Measurements from ENCODE around the gene LONP2.

Gene LONP2

GRCh38 chr16:48244080-48244862, at the start of gene LONP2:
Gene LONP2 (plus strand): TSS chr16:48244300. CDS start chr16:48244389, 89 bp downstream.
- peak; percentile 71 for DNase-seq

- peak; percentile 58 for DNase-seq
Observed at GRCh38 chr16:48194828-48195556, 49.1 kb upstream of the LONP2 start.

GRCh38 chr16:48197294-48197693, 46.8 kb upstream of the LONP2 start:
- DNase-seq = no peak

GRCh38 chr16:48201515-48202201, 42.4 kb upstream of the LONP2 start:
- DNase-seq = no peak

- DNase-seq = no peak
Observed at GRCh38 chr16:48203974-48204824, 39.9 kb upstream of the LONP2 start.

- no peak for DNase-seq
Observed at GRCh38 chr16:48204825-48205151, 39.3 kb upstream of the LONP2 start.

- no peak for DNase-seq
Observed at GRCh38 chr16:48206594-48207242, 37.4 kb upstream of the LONP2 start.

- DNase-seq = no peak
Observed at GRCh38 chr16:48210747-48211146, 33.4 kb upstream of the LONP2 start.

GRCh38 chr16:48212033-48212432, 32.1 kb upstream of the LONP2 start:
- DNase-seq = no peak

- DNase-seq = no peak
Observed at GRCh38 chr16:48215738-48216137, 28.4 kb upstream of the LONP2 start.

GRCh38 chr16:48217708-48218107, 26.4 kb upstream of the LONP2 start:
- no peak for DNase-seq

- DNase-seq = no peak
Observed at GRCh38 chr16:48218473-48218872, 25.6 kb upstream of the LONP2 start.

- DNase-seq = no peak
Observed at GRCh38 chr16:48220891-48221290, 23.2 kb upstream of the LONP2 start.

GRCh38 chr16:48223490-48223889, 20.6 kb upstream of the LONP2 start:
- DNase-seq = no peak

GRCh38 chr16:48225456-48225855, 18.6 kb upstream of the LONP2 start:
- no peak for DNase-seq

GRCh38 chr16:48231727-48232492, 12.2 kb upstream of the LONP2 start:
- no peak for DNase-seq

GRCh38 chr16:48232493-48233040, 11.5 kb upstream of the LONP2 start:
- DNase-seq = no peak

- no peak for DNase-seq
Observed at GRCh38 chr16:48234630-48235029, 9.5 kb upstream of the LONP2 start.

- no peak for DNase-seq
Observed at GRCh38 chr16:48235058-48235555, 9.0 kb upstream of the LONP2 start.

GRCh38 chr16:48235556-48236136, 8.5 kb upstream of the LONP2 start:
- no peak for DNase-seq

GRCh38 chr16:48236286-48236685, 7.8 kb upstream of the LONP2 start:
- no peak for DNase-seq

Measured in DMS153 (cell line).